A673 (cell line): Measurements from ENCODE around the gene CHDH. TPM values are rescaled to one million over a fixed set of nuclear protein-coding genes. Genes with fewer than 3 reads are reported as not detected.

Experiments used
- BruUV-seq: library from RNA; stranded (reverse); fragments of 400-500 nt; replicated peaks from 2 replicates; lab custom pipeline; 2021; lab: Mats Ljungman, UMichigan
- CTCF ChIA-PET: fragments of 300-600 bp; sonication (Branson Sonifier 250); formaldehyde crosslinking; loops from one replicate; lab custom pipeline; 2022; ENCODE audit warnings: antibody characterized with exemption; lab: Charles Lee
- POLR2A ChIA-PET: fragments of 300-600 bp; sonication (Branson Sonifier 250); formaldehyde crosslinking; loops from one replicate; lab custom pipeline; 2022; ENCODE audit warnings: antibody characterized with exemption; ENCODE audit not compliant: low non-redundant PET; lab: Charles Lee
- DNase-seq: peaks from one replicate; pipeline ENCODE4 v3.0.0-alpha.2; 2015; ENCODE audit warnings: low spot score
- H3K27ac ChIP-seq: fragments of 200-600 bp; sonication (generic); 2 replicates; pipeline ENCODE4 v1.5.1; 2016; ENCODE audit warnings: mixed run types, low read depth, mild to moderate bottlenecking, mixed read lengths, antibody characterized with exemption, low read length; ENCODE audit not compliant: poor library complexity, severe bottlenecking
- H3K27me3 ChIP-seq: fragments of 200-600 bp; sonication (generic); replicated peaks from 2 replicates; pipeline ENCODE4 v1.6.1; 2017; ENCODE audit warnings: mixed run types, low read depth, mild to moderate bottlenecking, mixed read lengths, antibody characterized with exemption, low read length; ENCODE audit not compliant: insufficient read depth, poor library complexity
- H3K36me3 ChIP-seq: fragments of 200-600 bp; sonication (generic); 2 replicates; pipeline ENCODE4 v1.6.1; 2016; ENCODE audit warnings: mixed run types, mild to moderate bottlenecking, mixed read lengths, antibody characterized with exemption, low read length; ENCODE audit not compliant: insufficient read depth, poor library complexity, severe bottlenecking
- H3K4me1 ChIP-seq: fragments of 200-600 bp; sonication (generic); 2 replicates; pipeline ENCODE4 v1.6.1; 2017; ENCODE audit warnings: mixed run types, mild to moderate bottlenecking, mixed read lengths, antibody characterized with exemption, low read length; ENCODE audit not compliant: insufficient read depth, poor library complexity, severe bottlenecking
- H3K4me3 ChIP-seq: fragments of 200-600 bp; sonication (generic); 2 replicates; pipeline ENCODE4 v1.5.1; 2016; ENCODE audit warnings: low read depth, mixed run types, mild to moderate bottlenecking, mixed read lengths, low read length; ENCODE audit not compliant: poor library complexity, severe bottlenecking
- H3K9me3 ChIP-seq: fragments of 200-600 bp; sonication (generic); 2 replicates; pipeline ENCODE4 v1.6.1; 2016; ENCODE audit warnings: mixed run types, low read depth, mild to moderate bottlenecking, mixed read lengths, antibody characterized with exemption, low read length; ENCODE audit not compliant: poor library complexity, severe bottlenecking
- EZH2 ChIP-seq: fragments of 200-600 bp; sonication (generic); IDR thresholded peaks from 2 replicates; pipeline ENCODE4 v1.6.1; 2017; ENCODE audit warnings: borderline replicate concordance, low read depth, mild to moderate bottlenecking, mixed read lengths, antibody characterized with exemption, low read length; ENCODE audit not compliant: poor library complexity, severe bottlenecking
- intact Hi-C: fragments of 100-400 bp; cut with micrococcal nuclease; formaldehyde crosslinking; loops from one replicate; pipeline ENCODE4 v1.10.0; 2022; ENCODE audit not compliant: unreplicated experiment
- total RNA-seq: library from RNA; stranded (reverse); gene quantifications from 2 replicates; pipeline ENCODE4 v1.2.3, GENCODE V29; 2021
- TF ChIP-seq, protein P1 (sequence below): fragments of 300-800, 200-600 bp; sonication (generic); conservative IDR thresholded peaks from 2 replicates; pipeline ENCODE4 v1.5.1; 2017; ENCODE audit warnings: low read depth, mild to moderate bottlenecking, antibody characterized with exemption, low read length, moderate library complexity, mixed read lengths

Gene CHDH
- total RNA-seq, 1 experiment from 2014 or later: not detected

DNA sequence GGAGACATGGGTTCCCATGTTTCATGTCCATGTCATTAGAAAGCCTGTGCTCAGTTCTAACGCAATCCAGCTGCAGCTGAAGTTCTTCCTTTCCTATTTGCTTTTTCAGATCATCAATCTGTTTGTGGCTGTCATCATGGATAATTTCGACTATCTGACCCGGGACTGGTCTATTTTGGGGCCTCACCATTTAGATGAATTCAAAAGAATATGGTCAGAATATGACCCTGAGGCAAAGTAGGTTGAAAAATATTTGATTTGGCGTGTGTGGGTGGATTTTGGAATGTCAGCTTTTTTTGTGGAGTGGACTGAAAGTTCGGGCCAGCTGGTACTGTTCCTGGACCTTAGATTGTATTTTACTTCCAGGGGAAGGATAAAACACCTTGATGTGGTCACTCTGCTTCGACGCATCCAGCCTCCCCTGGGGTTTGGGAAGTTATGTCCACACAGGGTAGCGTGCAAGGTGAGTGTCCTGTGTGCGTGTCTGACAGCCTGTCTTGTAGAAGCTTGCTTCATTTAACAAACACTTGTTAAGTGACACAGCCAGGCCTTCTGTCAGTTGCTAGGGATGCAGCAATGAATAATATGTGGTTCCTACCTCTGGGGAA lies 69.6 kb downstream of the CHDH start:
- intact Hi-C loops: no loop called here
- POLR2A ChIA-PET: no interaction called here

DNA sequence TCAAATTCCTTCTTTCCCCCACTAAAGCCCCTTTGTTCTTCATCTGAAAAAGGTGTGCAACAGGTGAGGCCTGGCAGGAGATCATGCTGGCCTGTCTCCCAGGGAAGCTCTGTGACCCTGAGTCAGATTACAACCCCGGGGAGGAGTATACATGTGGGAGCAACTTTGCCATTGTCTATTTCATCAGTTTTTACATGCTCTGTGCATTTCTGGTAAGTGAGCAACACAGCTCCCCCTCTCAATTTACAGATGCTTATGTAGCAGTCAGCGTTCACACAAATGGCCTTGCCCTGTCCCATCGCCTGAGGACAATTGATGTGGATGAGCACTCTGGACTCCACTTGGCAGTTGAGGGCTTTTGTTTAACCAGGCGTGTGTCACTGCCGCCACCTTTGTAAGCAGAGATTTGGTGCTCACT lies 70.4 kb downstream of the CHDH start:
- ChIA-PET CTCF (no interaction called here), POLR2A (no interaction called here)
- Histone ChIP-seq H3K27me3 (no peaks in the 10 kb centered on the region), H3K4me1 (no peaks in the 10 kb centered on the region), H3K36me3 (no peaks in the 10 kb centered on the region), H3K27ac (no peak overlapping the region), H3K4me3 (no peak overlapping the region), H3K9me3 (no peaks in the 10 kb centered on the region)
- intact Hi-C loops: no loop called here
- TF ChIP-seq, protein P1, sequence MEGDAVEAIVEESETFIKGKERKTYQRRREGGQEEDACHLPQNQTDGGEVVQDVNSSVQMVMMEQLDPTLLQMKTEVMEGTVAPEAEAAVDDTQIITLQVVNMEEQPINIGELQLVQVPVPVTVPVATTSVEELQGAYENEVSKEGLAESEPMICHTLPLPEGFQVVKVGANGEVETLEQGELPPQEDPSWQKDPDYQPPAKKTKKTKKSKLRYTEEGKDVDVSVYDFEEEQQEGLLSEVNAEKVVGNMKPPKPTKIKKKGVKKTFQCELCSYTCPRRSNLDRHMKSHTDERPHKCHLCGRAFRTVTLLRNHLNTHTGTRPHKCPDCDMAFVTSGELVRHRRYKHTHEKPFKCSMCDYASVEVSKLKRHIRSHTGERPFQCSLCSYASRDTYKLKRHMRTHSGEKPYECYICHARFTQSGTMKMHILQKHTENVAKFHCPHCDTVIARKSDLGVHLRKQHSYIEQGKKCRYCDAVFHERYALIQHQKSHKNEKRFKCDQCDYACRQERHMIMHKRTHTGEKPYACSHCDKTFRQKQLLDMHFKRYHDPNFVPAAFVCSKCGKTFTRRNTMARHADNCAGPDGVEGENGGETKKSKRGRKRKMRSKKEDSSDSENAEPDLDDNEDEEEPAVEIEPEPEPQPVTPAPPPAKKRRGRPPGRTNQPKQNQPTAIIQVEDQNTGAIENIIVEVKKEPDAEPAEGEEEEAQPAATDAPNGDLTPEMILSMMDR: no peak
- BruUV-seq: no TSS peak
- DNase-seq: no peak

More for the DNA sequence above, 69.6 kb downstream of the CHDH start:
- H3K27ac ChIP-seq: no peak overlapping the region
- no peaks in the 10 kb centered on the region for H3K36me3 ChIP-seq
- no peaks in the 10 kb centered on the region for H3K9me3 ChIP-seq
- H3K4me1 ChIP-seq: no peaks in the 10 kb centered on the region
- no peak for TF ChIP-seq EZH2
- TF ChIP-seq, protein P1: no peak
- DNase-seq: no peak
- H3K4me3 ChIP-seq: no peak overlapping the region
- no TSS peak for BruUV-seq
- no peaks in the 10 kb centered on the region for H3K27me3 ChIP-seq
- CTCF ChIA-PET: no interaction called here

DNA sequence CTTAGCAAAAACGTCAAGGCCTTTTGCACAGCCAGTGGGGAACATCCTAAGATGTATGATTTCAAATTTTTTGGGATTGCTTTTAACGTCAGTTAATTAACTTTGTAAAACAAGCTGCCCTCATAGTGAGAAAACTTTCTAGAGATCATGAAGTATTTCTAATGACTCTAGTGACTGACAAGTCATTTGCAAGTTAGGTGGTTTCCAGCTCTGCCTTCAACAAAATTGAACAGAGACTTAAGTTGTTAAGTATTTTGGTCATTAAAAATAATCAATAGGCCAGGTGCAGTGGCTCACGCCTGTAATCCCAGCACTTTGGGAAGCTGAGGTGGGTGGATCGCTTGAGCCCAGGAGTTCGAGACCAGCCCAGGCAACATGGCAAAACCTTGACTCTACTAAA lies 71.2 kb downstream of the CHDH start:
- ChIA-PET POLR2A (no interaction called here), CTCF (no interaction called here)
- Histone ChIP-seq H3K27me3 (no peaks in the 10 kb centered on the region), H3K36me3 (no peaks in the 10 kb centered on the region), H3K4me1 (no peaks in the 10 kb centered on the region), H3K4me3 (no peak overlapping the region), H3K9me3 (no peaks in the 10 kb centered on the region), H3K27ac (no peak overlapping the region)
- intact Hi-C loops: no loop called here
- DNase-seq: no peak
- TF ChIP-seq EZH2: no peak
- TF ChIP-seq, protein P1: no peak
- BruUV-seq: no TSS peak
